ENCODE measurements around the gene DNAJC1.
"Not testable (repeated sequence)": the region's sequence is repeated elsewhere in the genome, so short reads cannot be mapped to it uniquely, and the experiment has no call there.

Gene DNAJC1

GRCh38 chr10:21823617-21824016 is 179.9 kb downstream of the DNAJC1 start:
- Histone ChIP-seq H3K36me3 (ENCODE audit: control insufficient read depth in 1 of 2, insufficient read depth in 2 of 2, low read depth in 1 of 2, low read length in 2 of 2) (no peaks in the 10 kb centered on the region), H4K8ac (ENCODE audit: low read length) (no peak overlapping the region), H3K27ac (ENCODE audit: low read length, poor library complexity, severe bottlenecking) (no peak overlapping the region), H3K14ac (ENCODE audit: low read length in 2 of 2) (no peak overlapping the region), H2AFZ (ENCODE audit: low read depth, low read length) (no peak overlapping the region), H3K9me3 (ENCODE audit: control insufficient read depth, low read length) (peaks cover 53% of the 10 kb centered on the region), H2BK15ac (ENCODE audit: low read depth, poor library complexity, severe bottlenecking) (no peak overlapping the region), H3K79me1 (replicated peaks; ENCODE audit: low read length, poor library complexity, severe bottlenecking) (no peaks in the 10 kb centered on the region), H2BK12ac (ENCODE audit: low read length in 2 of 2) (no peak overlapping the region), H3K27me3 (ENCODE audit: control insufficient read depth in 1 of 2, insufficient read depth in 1 of 2, low read length in 2 of 2) (no peaks in the 10 kb centered on the region), H3K4me3 (ENCODE audit: insufficient read depth in 1 of 2, low read depth in 1 of 2, low read length in 2 of 2) (no peak overlapping the region), H2BK5ac (ENCODE audit: low read depth, low read length, poor library complexity, severe bottlenecking) (no peak overlapping the region), H3K4me1 (ENCODE audit: control insufficient read depth, insufficient read depth, low read depth, low read length) (no peaks in the 10 kb centered on the region), H2BK120ac (ENCODE audit: low read depth, low read length) (no peak overlapping the region), H3K23ac (ENCODE audit: low read length in 2 of 2) (no peak overlapping the region), H3K4me2 (ENCODE audit: low read length, poor library complexity, severe bottlenecking) (no peak overlapping the region), H2AK5ac (ENCODE audit: low read length, severe bottlenecking) (no peak overlapping the region), H3K9ac (ENCODE audit: low read length) (no peak overlapping the region), H3K4ac (ENCODE audit: low read depth in 1 of 2, low read length in 2 of 2) (no peak overlapping the region), H3K18ac (ENCODE audit: low read depth in 1 of 2, low read length in 2 of 2) (no peak overlapping the region), H4K91ac (ENCODE audit: low read length) (no peak overlapping the region)
- WGBS = no CpG with 5 or more reads among the region's 2 CpGs
- no peak for DNase-seq

GRCh38 chr10:21822273-21822672 is 181.3 kb downstream of the DNAJC1 start:
- not testable (repeated sequence) for H3K27ac ChIP-seq (ENCODE audit: low read length, poor library complexity, severe bottlenecking); DNase-seq; H3K23ac ChIP-seq (ENCODE audit: low read length in 2 of 2); H3K18ac ChIP-seq (ENCODE audit: low read depth in 1 of 2, low read length in 2 of 2); H2AFZ ChIP-seq (ENCODE audit: low read depth, low read length); H3K4me2 ChIP-seq (ENCODE audit: low read length, poor library complexity, severe bottlenecking); H2BK15ac ChIP-seq (ENCODE audit: low read depth, poor library complexity, severe bottlenecking); H3K9ac ChIP-seq (ENCODE audit: low read length); H3K36me3 ChIP-seq (ENCODE audit: control insufficient read depth in 1 of 2, insufficient read depth in 2 of 2, low read depth in 1 of 2, low read length in 2 of 2); H4K91ac ChIP-seq (ENCODE audit: low read length); H2BK120ac ChIP-seq (ENCODE audit: low read depth, low read length); H2AK5ac ChIP-seq (ENCODE audit: low read length, severe bottlenecking); H3K4ac ChIP-seq (ENCODE audit: low read depth in 1 of 2, low read length in 2 of 2); H3K4me1 ChIP-seq (ENCODE audit: control insufficient read depth, insufficient read depth, low read depth, low read length); H3K14ac ChIP-seq (ENCODE audit: low read length in 2 of 2); H2BK5ac ChIP-seq (ENCODE audit: low read depth, low read length, poor library complexity, severe bottlenecking); H4K8ac ChIP-seq (ENCODE audit: low read length); H3K4me3 ChIP-seq (ENCODE audit: insufficient read depth in 1 of 2, low read depth in 1 of 2, low read length in 2 of 2); H2BK12ac ChIP-seq (ENCODE audit: low read length in 2 of 2); H3K79me1 ChIP-seq (replicated peaks; ENCODE audit: low read length, poor library complexity, severe bottlenecking); H3K27me3 ChIP-seq (ENCODE audit: control insufficient read depth in 1 of 2, insufficient read depth in 1 of 2, low read length in 2 of 2)
- 100% methylated on average over 1 of the region's 6 CpGs for WGBS
- peaks cover 40% of the 10 kb centered on the region for H3K9me3 ChIP-seq (ENCODE audit: control insufficient read depth, low read length)

GRCh38 chr10:21820952-21821351 is 182.6 kb downstream of the DNAJC1 start:
- H2BK12ac ChIP-seq (ENCODE audit: low read length in 2 of 2) = no peak overlapping the region
- DNase-seq = no peak
- 100% methylated on average over 1 of the region's 1 CpG for WGBS

DNA sequence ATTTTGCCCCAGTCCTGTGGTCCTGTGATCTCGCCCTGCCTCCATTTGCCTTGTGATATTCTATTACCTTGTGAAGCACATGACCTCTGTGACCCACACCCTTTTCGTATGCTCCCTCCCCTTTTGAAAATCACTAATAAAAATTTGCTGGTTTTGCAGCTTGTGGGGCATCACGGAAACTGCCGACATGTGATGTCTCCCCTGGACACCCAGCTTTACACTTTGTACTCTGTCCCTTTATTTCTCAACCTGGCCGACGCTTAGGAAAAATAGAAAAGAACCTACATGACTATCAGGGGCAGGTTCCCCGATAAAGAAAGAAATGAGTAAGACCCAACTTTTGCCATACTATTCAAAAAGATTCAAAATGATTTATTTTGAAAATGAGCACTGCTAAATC is 185.1 kb downstream of the DNAJC1 start:
- H3K23ac ChIP-seq (ENCODE audit: low read length in 2 of 2); H3K36me3 ChIP-seq (ENCODE audit: control insufficient read depth in 1 of 2, insufficient read depth in 2 of 2, low read depth in 1 of 2, low read length in 2 of 2); H3K9ac ChIP-seq (ENCODE audit: low read length); H3K14ac ChIP-seq (ENCODE audit: low read length in 2 of 2); H3K27ac ChIP-seq (ENCODE audit: low read length, poor library complexity, severe bottlenecking); H3K4me1 ChIP-seq (ENCODE audit: control insufficient read depth, insufficient read depth, low read depth, low read length); H3K27me3 ChIP-seq (ENCODE audit: control insufficient read depth in 1 of 2, insufficient read depth in 1 of 2, low read length in 2 of 2); H3K18ac ChIP-seq (ENCODE audit: low read depth in 1 of 2, low read length in 2 of 2); H3K79me1 ChIP-seq (replicated peaks; ENCODE audit: low read length, poor library complexity, severe bottlenecking); H2BK120ac ChIP-seq (ENCODE audit: low read depth, low read length); H4K91ac ChIP-seq (ENCODE audit: low read length); H4K8ac ChIP-seq (ENCODE audit: low read length); H3K4me2 ChIP-seq (ENCODE audit: low read length, poor library complexity, severe bottlenecking); H2AFZ ChIP-seq (ENCODE audit: low read depth, low read length); H2BK5ac ChIP-seq (ENCODE audit: low read depth, low read length, poor library complexity, severe bottlenecking); H3K4ac ChIP-seq (ENCODE audit: low read depth in 1 of 2, low read length in 2 of 2); H2BK12ac ChIP-seq (ENCODE audit: low read length in 2 of 2); DNase-seq; H2BK15ac ChIP-seq (ENCODE audit: low read depth, poor library complexity, severe bottlenecking); H2AK5ac ChIP-seq (ENCODE audit: low read length, severe bottlenecking); H3K4me3 ChIP-seq (ENCODE audit: insufficient read depth in 1 of 2, low read depth in 1 of 2, low read length in 2 of 2): not testable (repeated sequence)
- peaks cover 18% of the 10 kb centered on the region for H3K9me3 ChIP-seq (ENCODE audit: control insufficient read depth, low read length)
- 95% methylated on average over 6 of the region's 7 CpGs for WGBS

More at GRCh38 chr10:21820952-21821351, 182.6 kb downstream of the DNAJC1 start:
- no peaks in the 10 kb centered on the region for H3K36me3 ChIP-seq (ENCODE audit: control insufficient read depth in 1 of 2, insufficient read depth in 2 of 2, low read depth in 1 of 2, low read length in 2 of 2)
- H2AFZ ChIP-seq (ENCODE audit: low read depth, low read length) = no peak overlapping the region
- no peak overlapping the region for H3K4me3 ChIP-seq (ENCODE audit: insufficient read depth in 1 of 2, low read depth in 1 of 2, low read length in 2 of 2)
- H3K27me3 ChIP-seq (ENCODE audit: control insufficient read depth in 1 of 2, insufficient read depth in 1 of 2, low read length in 2 of 2) = no peaks in the 10 kb centered on the region
- H3K27ac ChIP-seq (ENCODE audit: low read length, poor library complexity, severe bottlenecking) = no peak overlapping the region
- peaks cover 28% of the 10 kb centered on the region for H3K9me3 ChIP-seq (ENCODE audit: control insufficient read depth, low read length)
- H3K23ac ChIP-seq (ENCODE audit: low read length in 2 of 2) = no peak overlapping the region
- no peak overlapping the region for H2AK5ac ChIP-seq (ENCODE audit: low read length, severe bottlenecking)
- no peak overlapping the region for H4K91ac ChIP-seq (ENCODE audit: low read length)
- no peak overlapping the region for H2BK15ac ChIP-seq (ENCODE audit: low read depth, poor library complexity, severe bottlenecking)
- H4K8ac ChIP-seq (ENCODE audit: low read length) = no peak overlapping the region
- H3K4ac ChIP-seq (ENCODE audit: low read depth in 1 of 2, low read length in 2 of 2) = no peak overlapping the region
- H3K4me1 ChIP-seq (ENCODE audit: control insufficient read depth, insufficient read depth, low read depth, low read length) = no peaks in the 10 kb centered on the region
- H2BK120ac ChIP-seq (ENCODE audit: low read depth, low read length) = no peak overlapping the region
- no peaks in the 10 kb centered on the region for H3K79me1 ChIP-seq (replicated peaks; ENCODE audit: low read length, poor library complexity, severe bottlenecking)
- H3K9ac ChIP-seq (ENCODE audit: low read length) = no peak overlapping the region
- H3K4me2 ChIP-seq (ENCODE audit: low read length, poor library complexity, severe bottlenecking) = no peak overlapping the region
- H3K14ac ChIP-seq (ENCODE audit: low read length in 2 of 2) = no peak overlapping the region
- H3K18ac ChIP-seq (ENCODE audit: low read depth in 1 of 2, low read length in 2 of 2) = no peak overlapping the region
- H2BK5ac ChIP-seq (ENCODE audit: low read depth, low read length, poor library complexity, severe bottlenecking) = no peak overlapping the region
